Measurements from ENCODE around the gene GUCY1A2.

The GUCY1A2 gene

DNA sequence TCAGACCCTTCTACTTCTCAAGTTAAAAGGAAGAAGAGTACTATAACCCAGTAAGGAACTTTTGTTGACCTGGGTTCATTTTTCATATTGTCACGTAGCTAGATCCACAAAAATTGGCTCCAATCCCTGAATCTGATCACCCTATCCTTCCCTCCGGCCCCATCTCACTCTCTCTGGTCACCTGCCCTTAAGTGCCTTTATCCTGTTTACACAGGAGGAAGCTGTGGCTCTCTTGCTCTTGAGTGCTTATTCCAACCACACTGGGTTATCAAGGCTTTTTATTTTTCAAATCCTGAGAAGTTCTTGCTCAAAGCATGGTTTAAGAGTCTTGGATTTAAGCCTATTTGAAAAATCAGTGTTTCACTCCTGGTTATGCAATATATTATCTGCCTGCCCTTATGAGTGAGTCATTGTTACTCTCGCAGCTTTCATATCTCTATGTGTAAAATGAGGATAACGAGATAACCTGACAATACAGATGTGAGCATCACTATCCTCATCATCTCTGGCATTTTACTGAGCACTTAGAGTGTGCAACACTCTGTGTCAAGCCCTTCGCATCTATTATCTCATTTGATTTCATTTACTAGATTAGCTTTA, 293.9 kb downstream of the GUCY1A2 start:
- Histone ChIP-seq H3K27ac (ENCODE audit: low read depth, low read length) (no peak overlapping the region), H3K9me3 (ENCODE audit: low read length) (no peaks in the 10 kb centered on the region), H3K4me1 (ENCODE audit: insufficient read depth, low read length) (no peaks in the 10 kb centered on the region), H3K36me3 (ENCODE audit: insufficient read depth, low read length) (no peaks in the 10 kb centered on the region), H3K4me3 (ENCODE audit: low read depth in 1 of 2, low read length in 2 of 2) (no peak overlapping the region), H3K27me3 (ENCODE audit: control insufficient read depth in 1 of 2, insufficient read depth in 2 of 2, low read length in 2 of 2) (no peaks in the 10 kb centered on the region), H3K9ac (ENCODE audit: low read length) (no peak overlapping the region)

DNA sequence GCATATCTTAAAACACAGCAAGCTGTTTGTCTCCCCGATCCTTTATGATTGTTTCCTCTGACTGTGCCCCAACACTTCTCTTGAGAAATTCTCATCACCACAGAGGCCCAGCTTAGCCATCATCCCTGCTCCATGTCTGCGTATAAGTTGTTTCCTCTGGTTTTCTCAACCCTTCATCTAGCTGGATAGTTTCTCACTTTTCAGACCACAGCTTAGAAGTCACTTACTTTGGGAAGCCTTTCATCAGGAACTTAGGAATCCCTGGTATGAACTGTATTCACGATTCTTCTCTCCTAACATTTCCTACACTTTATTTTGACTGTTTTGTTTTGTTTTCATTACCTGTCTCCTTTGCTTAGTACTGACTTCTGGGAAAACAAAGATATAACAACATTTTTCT, 295.2 kb downstream of the GUCY1A2 start:
- no peaks in the 10 kb centered on the region for H3K9me3 ChIP-seq (ENCODE audit: low read length)
- H3K4me1 ChIP-seq (ENCODE audit: insufficient read depth, low read length) = no peaks in the 10 kb centered on the region
- no peaks in the 10 kb centered on the region for H3K27me3 ChIP-seq (ENCODE audit: control insufficient read depth in 1 of 2, insufficient read depth in 2 of 2, low read length in 2 of 2)
- no peak overlapping the region for H3K27ac ChIP-seq (ENCODE audit: low read depth, low read length)
- no peak overlapping the region for H3K9ac ChIP-seq (ENCODE audit: low read length)
- no peak overlapping the region for H3K4me3 ChIP-seq (ENCODE audit: low read depth in 1 of 2, low read length in 2 of 2)
- H3K36me3 ChIP-seq (ENCODE audit: insufficient read depth, low read length) = no peaks in the 10 kb centered on the region

DNA sequence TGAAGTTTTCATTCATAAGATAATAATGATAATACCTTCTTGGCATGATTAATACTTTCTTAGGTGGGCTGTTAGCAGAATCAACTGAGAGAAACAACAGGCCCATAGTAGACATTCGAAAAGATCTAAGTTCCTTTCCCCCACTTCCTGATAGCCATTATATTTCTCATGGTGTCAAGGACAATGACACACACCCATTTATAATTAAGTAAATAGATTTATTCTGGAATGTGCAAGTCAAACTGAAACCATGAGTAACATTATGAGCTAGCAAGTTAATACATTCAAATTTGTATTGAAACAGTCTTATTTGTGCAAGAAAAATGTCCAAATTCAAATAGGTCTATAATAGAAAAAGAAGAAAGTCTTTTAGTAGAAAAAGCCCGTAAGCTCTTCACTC, 301.1 kb downstream of the GUCY1A2 start:
- Histone ChIP-seq H3K9ac (ENCODE audit: low read length) (no peak overlapping the region), H3K4me3 (ENCODE audit: low read depth in 1 of 2, low read length in 2 of 2) (no peak overlapping the region), H3K9me3 (ENCODE audit: low read length) (no peaks in the 10 kb centered on the region), H3K4me1 (ENCODE audit: insufficient read depth, low read length) (no peaks in the 10 kb centered on the region), H3K36me3 (ENCODE audit: insufficient read depth, low read length) (no peaks in the 10 kb centered on the region), H3K27me3 (ENCODE audit: control insufficient read depth in 1 of 2, insufficient read depth in 2 of 2, low read length in 2 of 2) (no peaks in the 10 kb centered on the region), H3K27ac (ENCODE audit: low read depth, low read length) (no peak overlapping the region)

DNA sequence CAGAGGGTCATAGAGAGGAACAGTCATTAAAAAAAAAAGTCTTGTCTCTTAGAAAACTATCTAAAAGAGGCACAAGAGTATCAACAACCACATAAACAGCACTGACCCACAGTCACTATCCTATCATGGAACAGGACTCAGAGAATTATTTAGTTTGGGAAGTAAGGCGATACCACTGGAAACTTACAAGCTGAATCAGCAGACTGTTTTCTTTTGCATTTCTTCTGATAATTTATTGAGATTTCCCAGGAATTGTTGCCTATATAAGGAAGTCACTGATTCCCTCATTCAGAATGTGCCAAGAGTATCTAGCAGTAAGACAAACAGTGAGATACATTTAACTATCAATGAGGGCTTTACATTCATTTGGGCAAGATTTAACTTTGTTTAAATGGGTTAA, 304.1 kb downstream of the GUCY1A2 start:
- Histone ChIP-seq H3K9me3 (ENCODE audit: low read length) (no peaks in the 10 kb centered on the region), H3K4me3 (ENCODE audit: low read depth in 1 of 2, low read length in 2 of 2) (no peak overlapping the region), H3K36me3 (ENCODE audit: insufficient read depth, low read length) (no peaks in the 10 kb centered on the region), H3K4me1 (ENCODE audit: insufficient read depth, low read length) (no peaks in the 10 kb centered on the region), H3K9ac (ENCODE audit: low read length) (no peak overlapping the region), H3K27me3 (ENCODE audit: control insufficient read depth in 1 of 2, insufficient read depth in 2 of 2, low read length in 2 of 2) (no peaks in the 10 kb centered on the region), H3K27ac (ENCODE audit: low read depth, low read length) (no peak overlapping the region)

DNA sequence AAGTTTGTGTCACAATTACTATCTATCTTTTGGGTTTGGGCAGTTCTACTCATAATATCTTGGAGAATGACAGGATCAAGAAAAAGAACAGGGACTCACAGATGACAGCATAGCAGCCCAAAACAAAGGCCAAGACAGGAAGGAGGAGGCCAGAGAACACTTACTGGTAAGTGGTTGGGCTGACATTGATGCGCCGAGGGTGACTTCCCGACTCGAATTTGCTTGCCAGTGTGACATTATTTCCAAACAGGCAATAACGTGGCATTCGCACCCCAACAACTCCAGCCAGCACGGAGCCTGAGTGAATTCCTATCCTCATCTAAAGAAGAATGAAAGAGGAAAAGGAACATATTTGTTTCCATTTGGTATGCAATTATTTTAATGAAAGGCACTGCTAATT, 309.9 kb downstream of the GUCY1A2 start:
- Histone ChIP-seq H3K9me3 (ENCODE audit: low read length) (no peaks in the 10 kb centered on the region), H3K27me3 (ENCODE audit: control insufficient read depth in 1 of 2, insufficient read depth in 2 of 2, low read length in 2 of 2) (no peaks in the 10 kb centered on the region), H3K4me3 (ENCODE audit: low read depth in 1 of 2, low read length in 2 of 2) (no peak overlapping the region), H3K9ac (ENCODE audit: low read length) (no peak overlapping the region), H3K4me1 (ENCODE audit: insufficient read depth, low read length) (no peaks in the 10 kb centered on the region), H3K27ac (ENCODE audit: low read depth, low read length) (no peak overlapping the region), H3K36me3 (ENCODE audit: insufficient read depth, low read length) (no peaks in the 10 kb centered on the region)

DNA sequence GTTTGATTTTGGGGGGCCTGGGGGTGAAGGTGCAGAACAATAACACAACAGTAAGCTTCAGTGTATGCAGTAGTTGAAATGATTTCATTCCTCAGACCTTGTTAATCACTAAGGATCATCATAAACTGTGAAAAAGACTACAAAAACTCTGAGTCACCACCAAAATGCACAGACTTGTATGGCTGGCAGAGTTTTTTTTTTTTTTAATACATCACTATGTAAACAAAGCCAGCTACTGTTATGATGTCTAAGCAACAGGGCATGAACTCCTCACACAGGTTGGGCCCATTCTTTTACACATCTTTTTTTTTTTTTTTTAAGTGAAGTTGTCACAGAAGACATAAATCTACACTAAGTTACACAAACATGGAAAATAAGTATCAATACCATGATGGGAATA, 311.9 kb downstream of the GUCY1A2 start:
- no peak overlapping the region for H3K9ac ChIP-seq (ENCODE audit: low read length)
- no peak overlapping the region for H3K27ac ChIP-seq (ENCODE audit: low read depth, low read length)
- no peak overlapping the region for H3K4me3 ChIP-seq (ENCODE audit: low read depth in 1 of 2, low read length in 2 of 2)
- H3K4me1 ChIP-seq (ENCODE audit: insufficient read depth, low read length) = no peaks in the 10 kb centered on the region
- no peaks in the 10 kb centered on the region for H3K36me3 ChIP-seq (ENCODE audit: insufficient read depth, low read length)
- no peaks in the 10 kb centered on the region for H3K9me3 ChIP-seq (ENCODE audit: low read length)
- H3K27me3 ChIP-seq (ENCODE audit: control insufficient read depth in 1 of 2, insufficient read depth in 2 of 2, low read length in 2 of 2) = no peaks in the 10 kb centered on the region

DNA sequence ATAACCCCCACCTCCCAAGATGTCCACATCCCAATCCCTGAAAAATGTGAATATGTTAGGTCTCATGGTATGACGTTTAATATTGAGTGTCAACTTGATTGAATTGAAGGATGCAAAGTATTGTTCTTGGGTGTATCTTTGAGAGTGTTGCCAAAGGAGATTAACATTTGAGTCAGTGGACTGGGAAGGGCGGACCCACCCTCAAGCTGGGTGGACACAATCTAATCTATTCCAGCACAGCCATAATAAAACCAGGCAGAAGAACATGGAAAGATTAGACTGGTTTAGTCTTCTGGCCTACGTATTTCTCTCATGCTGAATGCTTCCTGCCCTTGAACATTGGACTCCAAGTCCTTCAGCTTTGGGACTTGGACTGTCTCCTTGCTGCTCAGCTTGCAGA, 315.5 kb downstream of the GUCY1A2 start:
- H3K9ac ChIP-seq (ENCODE audit: low read length) = no peak overlapping the region
- H3K27ac ChIP-seq (ENCODE audit: low read depth, low read length) = no peak overlapping the region
- no peaks in the 10 kb centered on the region for H3K27me3 ChIP-seq (ENCODE audit: control insufficient read depth in 1 of 2, insufficient read depth in 2 of 2, low read length in 2 of 2)
- no peaks in the 10 kb centered on the region for H3K4me1 ChIP-seq (ENCODE audit: insufficient read depth, low read length)
- no peak overlapping the region for H3K4me3 ChIP-seq (ENCODE audit: low read depth in 1 of 2, low read length in 2 of 2)
- no peaks in the 10 kb centered on the region for H3K9me3 ChIP-seq (ENCODE audit: low read length)
- H3K36me3 ChIP-seq (ENCODE audit: insufficient read depth, low read length) = no peaks in the 10 kb centered on the region

DNA sequence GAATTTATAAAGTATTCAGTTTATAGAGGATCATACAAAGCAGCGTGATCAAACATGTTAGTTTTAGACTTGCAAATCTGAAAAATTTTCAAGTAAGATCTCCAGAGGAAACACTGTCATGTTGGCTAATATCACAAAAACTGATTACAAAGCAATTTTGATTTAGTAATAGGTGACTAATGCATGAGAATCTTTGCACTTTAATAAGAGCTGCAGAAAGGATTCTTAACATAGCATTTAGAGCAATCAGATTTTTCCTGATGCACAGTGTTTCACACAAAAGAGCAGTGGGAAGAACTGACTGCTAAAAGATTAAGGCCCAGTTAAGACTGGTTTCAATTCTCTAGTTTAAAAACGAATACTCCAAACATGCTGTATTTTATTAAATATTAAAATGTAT, 321.2 kb downstream of the GUCY1A2 start:
- Histone ChIP-seq H3K27ac (ENCODE audit: low read depth, low read length) (no peak overlapping the region), H3K4me3 (ENCODE audit: low read depth in 1 of 2, low read length in 2 of 2) (no peak overlapping the region), H3K9ac (ENCODE audit: low read length) (no peak overlapping the region), H3K4me1 (ENCODE audit: insufficient read depth, low read length) (no peaks in the 10 kb centered on the region), H3K27me3 (ENCODE audit: control insufficient read depth in 1 of 2, insufficient read depth in 2 of 2, low read length in 2 of 2) (no peaks in the 10 kb centered on the region), H3K9me3 (ENCODE audit: low read length) (no peaks in the 10 kb centered on the region), H3K36me3 (ENCODE audit: insufficient read depth, low read length) (no peaks in the 10 kb centered on the region)

DNA sequence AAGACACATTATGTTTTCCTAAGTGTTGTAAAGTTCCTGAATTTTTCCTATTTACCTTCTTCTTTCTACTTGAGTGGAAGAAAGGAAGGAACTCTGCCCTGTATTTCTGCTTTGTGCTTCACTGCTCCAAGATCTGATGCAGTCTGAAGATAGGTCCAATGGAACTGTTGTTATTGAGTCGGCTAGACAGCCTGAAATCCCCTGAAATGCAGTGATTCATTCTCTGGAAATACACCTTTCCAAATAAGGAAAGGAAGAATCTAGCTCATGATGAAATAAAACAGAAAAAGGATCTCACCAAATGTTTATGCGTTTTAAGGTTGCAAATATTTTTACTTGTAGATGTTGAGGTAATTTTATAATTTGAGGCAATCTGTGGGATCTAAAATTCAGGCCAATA, 322.8 kb downstream of the GUCY1A2 start:
- no peaks in the 10 kb centered on the region for H3K4me1 ChIP-seq (ENCODE audit: insufficient read depth, low read length)
- H3K9ac ChIP-seq (ENCODE audit: low read length) = no peak overlapping the region
- no peaks in the 10 kb centered on the region for H3K27me3 ChIP-seq (ENCODE audit: control insufficient read depth in 1 of 2, insufficient read depth in 2 of 2, low read length in 2 of 2)
- no peak overlapping the region for H3K4me3 ChIP-seq (ENCODE audit: low read depth in 1 of 2, low read length in 2 of 2)
- no peak overlapping the region for H3K27ac ChIP-seq (ENCODE audit: low read depth, low read length)
- no peaks in the 10 kb centered on the region for H3K36me3 ChIP-seq (ENCODE audit: insufficient read depth, low read length)
- H3K9me3 ChIP-seq (ENCODE audit: low read length) = no peaks in the 10 kb centered on the region

DNA sequence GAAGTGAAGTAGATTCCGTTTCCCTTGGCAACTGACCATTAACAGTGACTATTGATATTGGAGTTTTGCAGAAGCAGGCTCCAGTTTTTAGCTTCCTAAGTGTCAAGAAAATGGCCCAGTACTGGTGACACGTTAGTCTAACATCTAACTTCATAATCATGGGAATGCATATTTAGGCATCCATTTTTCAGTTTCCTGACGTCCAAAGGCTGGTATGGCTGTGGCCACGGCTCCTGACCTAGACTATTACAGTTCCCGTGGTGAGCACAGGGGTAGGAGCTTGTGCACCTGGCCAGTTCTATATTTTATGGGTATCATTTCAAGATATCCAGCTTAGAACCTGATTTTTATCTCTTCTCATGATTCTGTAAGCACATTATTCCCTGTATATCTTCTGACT, 323.8 kb downstream of the GUCY1A2 start:
- H3K27ac ChIP-seq (ENCODE audit: low read depth, low read length) = no peak overlapping the region

DNA sequence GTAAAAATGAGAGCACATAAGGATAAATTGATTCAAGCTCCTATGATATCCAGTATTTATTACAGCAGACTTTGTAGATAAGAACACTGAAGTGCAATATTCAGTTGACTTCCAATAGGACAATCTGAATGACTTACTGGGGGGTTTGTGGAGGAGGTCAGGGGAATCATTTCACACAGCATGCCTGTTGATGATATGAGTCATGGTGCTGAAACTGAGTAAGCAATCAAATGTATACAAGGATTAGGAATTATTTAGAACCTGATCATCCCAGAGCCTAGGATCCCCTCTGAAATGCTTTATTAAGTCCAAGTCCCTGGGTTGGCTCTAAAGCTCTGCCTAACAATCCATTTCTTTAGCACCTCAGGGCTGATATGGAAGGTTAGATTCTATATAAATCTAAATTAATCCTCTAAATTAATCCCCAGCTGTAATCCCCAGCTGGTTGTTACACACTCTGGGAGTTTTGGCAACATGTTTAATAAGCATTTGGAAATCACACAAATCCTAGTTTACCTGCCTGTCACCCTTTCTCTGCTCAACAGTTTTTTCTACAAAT, 326.4 kb downstream of the GUCY1A2 start:
- Histone ChIP-seq H3K27ac (ENCODE audit: low read depth, low read length) (no peak overlapping the region), H3K36me3 (ENCODE audit: insufficient read depth, low read length) (no peaks in the 10 kb centered on the region), H3K4me3 (ENCODE audit: low read depth in 1 of 2, low read length in 2 of 2) (no peak overlapping the region), H3K4me1 (ENCODE audit: insufficient read depth, low read length) (no peaks in the 10 kb centered on the region), H3K9ac (ENCODE audit: low read length) (no peak overlapping the region), H3K27me3 (ENCODE audit: control insufficient read depth in 1 of 2, insufficient read depth in 2 of 2, low read length in 2 of 2) (no peaks in the 10 kb centered on the region), H3K9me3 (ENCODE audit: low read length) (no peaks in the 10 kb centered on the region)

More for the DNA sequence above, 323.8 kb downstream of the GUCY1A2 start:
- H3K36me3 ChIP-seq (ENCODE audit: insufficient read depth, low read length) = no peaks in the 10 kb centered on the region
- no peak overlapping the region for H3K9ac ChIP-seq (ENCODE audit: low read length)
- no peaks in the 10 kb centered on the region for H3K4me1 ChIP-seq (ENCODE audit: insufficient read depth, low read length)
- H3K9me3 ChIP-seq (ENCODE audit: low read length) = no peaks in the 10 kb centered on the region
- no peak overlapping the region for H3K4me3 ChIP-seq (ENCODE audit: low read depth in 1 of 2, low read length in 2 of 2)
- H3K27me3 ChIP-seq (ENCODE audit: control insufficient read depth in 1 of 2, insufficient read depth in 2 of 2, low read length in 2 of 2) = no peaks in the 10 kb centered on the region

DNA sequence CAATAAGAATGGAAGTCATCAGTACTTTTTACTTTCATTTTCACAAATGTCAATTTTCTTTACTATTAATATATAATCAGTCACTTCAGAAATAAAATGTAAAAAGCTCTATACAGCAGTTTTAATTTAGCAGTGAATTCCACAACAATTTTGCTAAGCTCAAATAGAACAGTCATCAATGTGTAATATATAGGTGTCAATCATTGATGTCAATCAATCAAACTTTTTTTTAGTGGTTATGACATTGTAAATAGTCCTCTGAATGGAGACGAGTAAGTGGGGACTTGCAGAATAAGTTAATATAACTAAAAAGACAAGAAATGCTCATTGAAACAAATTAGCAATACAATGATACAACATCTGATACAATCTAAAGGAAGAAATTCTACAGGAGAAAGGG, 327.4 kb downstream of the GUCY1A2 start:
- no peak overlapping the region for H3K4me3 ChIP-seq (ENCODE audit: low read depth in 1 of 2, low read length in 2 of 2)
- no peak overlapping the region for H3K9ac ChIP-seq (ENCODE audit: low read length)
- no peaks in the 10 kb centered on the region for H3K9me3 ChIP-seq (ENCODE audit: low read length)
- no peaks in the 10 kb centered on the region for H3K27me3 ChIP-seq (ENCODE audit: control insufficient read depth in 1 of 2, insufficient read depth in 2 of 2, low read length in 2 of 2)
- no peak overlapping the region for H3K27ac ChIP-seq (ENCODE audit: low read depth, low read length)
- H3K36me3 ChIP-seq (ENCODE audit: insufficient read depth, low read length) = no peaks in the 10 kb centered on the region
- H3K4me1 ChIP-seq (ENCODE audit: insufficient read depth, low read length) = no peaks in the 10 kb centered on the region
